Left renal cortex interstitium (tissue), 4 donors: Measurements from ENCODE around the gene STX19. TPM values are rescaled to one million over a fixed set of nuclear protein-coding genes. Genes with fewer than 3 reads are reported as not detected.

ENCODE experiments used
- DNase-seq, 4 donors: peaks; one replicate each; pipeline ENCODE4 v3.0.0-alpha.2; 2013; ENCODE audit warnings: low read depth in 4 of 4, low spot score in 2 of 4, missing footprints in 1 of 4
- polyA plus RNA-seq, 4 donors: library from polyadenylated mRNA; unstranded; fragments of 120-200 nt; gene quantifications; one replicate each; pipeline ENCODE4 v1.2.1, GENCODE V29; 2013; ENCODE audit not compliant: insufficient read length in 4 of 4

Gene STX19
- polyA plus RNA-seq, 4 donors, result 0.26 to 0.38 (median 0.35) TPM

DNA sequence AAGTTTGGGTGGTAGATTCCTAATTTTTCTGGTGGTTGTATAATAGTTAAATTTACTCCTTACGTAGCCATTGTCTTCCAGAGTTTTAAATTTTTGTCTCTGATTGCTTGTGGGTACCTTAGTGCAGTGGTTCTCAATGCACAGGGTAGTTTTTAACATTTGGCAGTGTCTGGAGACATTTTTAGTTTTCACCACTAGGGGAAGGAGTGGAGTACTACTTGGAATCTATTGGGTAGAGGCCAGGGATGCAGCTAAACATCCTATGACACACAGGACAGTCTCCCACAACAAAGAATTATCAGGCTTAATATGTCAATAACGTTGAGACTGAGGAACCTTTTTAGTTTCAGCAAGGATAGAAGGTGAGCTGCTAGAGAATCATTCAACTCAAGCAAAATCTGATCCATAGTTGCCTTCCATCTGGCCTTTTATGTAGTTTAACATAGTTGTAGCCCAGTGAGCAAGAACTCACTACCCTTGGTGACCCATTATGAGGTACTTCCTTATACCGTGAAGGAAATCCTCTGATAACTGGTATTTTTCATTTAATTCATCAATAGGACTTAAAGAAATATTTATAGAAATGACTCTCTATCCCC lies 8.6 kb upstream of the STX19 start:
- DNase-seq, result no peak

DNA sequence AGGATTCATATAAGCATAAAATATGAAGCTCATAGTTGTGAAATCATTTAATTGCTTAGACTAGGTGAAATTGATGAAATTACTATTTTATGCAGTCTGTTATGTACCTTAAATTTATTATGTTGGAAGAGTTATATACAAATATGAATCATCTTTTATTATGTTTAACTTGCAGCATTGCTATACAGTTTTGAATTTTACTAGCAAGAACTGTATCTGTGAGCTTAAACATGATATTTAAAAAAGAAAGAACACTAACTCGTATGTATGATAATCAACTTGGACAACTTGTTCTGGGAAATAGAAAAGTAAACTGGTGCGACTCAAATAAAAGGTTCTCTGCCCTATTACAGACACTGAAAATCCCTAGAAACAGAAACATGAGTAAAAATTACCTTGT lies 1.8 kb downstream of the STX19 start:
- DNase-seq, result no peak

DNA sequence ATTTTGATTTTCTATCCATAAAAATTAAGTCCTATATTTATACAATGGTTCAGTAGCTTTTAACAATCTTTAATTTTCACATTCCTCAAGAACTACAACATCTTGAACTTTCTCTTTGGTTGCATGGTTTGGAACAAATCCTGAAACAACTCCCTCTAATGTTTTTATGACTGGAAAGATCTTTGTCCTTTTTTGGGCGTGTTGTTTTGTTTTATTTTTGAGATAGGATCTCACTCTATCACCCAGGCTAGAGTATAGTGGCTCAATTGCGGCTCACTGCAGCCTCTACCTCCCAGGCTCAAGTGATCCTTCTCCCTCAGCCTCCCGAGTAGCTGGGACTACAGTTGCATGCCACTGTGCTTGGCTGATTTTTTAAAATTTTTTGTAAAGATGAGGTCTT lies 4.0 kb downstream of the STX19 start:
- no peak for DNase-seq

- no peak for DNase-seq
Observed at GRCh38 chr3:94020293-94020692, 8.1 kb downstream of the STX19 start.

GRCh38 chr3:94019659-94020058 lies 8.7 kb downstream of the STX19 start:
- DNase-seq, result no peak

DNA sequence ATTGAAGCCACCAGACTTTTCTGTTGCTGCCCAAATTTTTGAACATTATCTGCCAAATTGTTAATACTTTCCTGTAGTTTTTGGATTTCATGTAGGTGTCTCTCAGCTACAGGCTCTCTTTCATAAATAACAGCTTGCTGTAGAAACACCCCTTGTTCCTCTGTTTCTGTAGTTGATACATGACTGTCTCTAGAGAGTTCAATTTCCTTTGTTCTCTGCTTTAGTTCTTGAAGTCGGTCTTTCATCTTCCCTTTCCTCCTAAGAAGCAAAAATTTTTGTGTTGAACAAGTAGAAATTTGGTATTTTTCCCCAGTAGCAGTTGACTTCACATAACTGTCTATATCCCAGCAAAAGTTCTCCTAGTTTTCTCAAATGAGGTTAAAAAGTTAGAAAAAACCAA lies 13.4 kb downstream of the STX19 start:
- DNase-seq, result no peak

GRCh38 chr3:94012185-94012584 lies 16.2 kb downstream of the STX19 start:
- DNase-seq, result no peak

DNA sequence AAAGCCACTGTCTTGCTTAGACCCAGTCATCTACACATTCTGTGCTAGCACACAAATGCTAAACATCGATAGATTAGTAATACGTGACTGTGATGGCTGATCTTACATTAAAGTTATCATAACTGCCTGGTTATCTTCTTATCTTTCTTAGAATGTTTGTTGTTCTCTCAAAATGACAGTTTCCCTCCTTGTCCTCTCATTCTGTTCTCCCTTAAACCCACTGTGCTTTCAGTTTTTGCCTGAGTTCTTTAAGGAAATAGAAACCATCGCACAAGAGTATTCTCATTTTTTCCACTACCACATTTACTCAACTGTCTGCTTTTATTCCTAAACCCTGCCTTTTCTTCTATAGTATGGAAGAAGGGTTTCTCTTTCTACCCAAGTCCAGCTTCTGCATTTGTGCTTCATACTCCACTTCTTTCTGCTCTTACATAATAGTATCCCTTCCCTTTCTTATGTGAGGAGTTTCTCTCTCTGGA lies 17.1 kb downstream of the STX19 start:
- DNase-seq, result no peak

DNA sequence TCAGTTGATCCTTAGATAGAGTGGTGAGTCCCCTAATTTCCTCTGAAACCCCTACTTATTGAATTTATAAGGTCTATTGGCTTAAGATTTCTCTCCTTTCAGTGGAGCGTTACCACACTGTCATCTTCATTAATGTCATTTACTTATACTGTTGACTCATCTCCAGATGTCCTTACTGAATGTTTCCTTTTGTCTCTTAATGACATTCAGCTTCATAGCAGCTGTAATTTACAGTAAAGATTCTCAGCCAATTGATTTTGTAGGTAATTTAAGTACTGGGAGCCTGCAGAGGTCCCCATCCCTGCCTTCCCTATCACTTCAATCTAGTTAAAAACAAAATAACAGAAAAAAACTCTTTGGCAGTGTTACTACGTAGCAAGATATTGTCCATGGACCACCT lies 18.8 kb downstream of the STX19 start:
- DNase-seq, result no peak

- no peak for DNase-seq
Observed at GRCh38 chr3:94008253-94008652, 20.1 kb downstream of the STX19 start.

DNA sequence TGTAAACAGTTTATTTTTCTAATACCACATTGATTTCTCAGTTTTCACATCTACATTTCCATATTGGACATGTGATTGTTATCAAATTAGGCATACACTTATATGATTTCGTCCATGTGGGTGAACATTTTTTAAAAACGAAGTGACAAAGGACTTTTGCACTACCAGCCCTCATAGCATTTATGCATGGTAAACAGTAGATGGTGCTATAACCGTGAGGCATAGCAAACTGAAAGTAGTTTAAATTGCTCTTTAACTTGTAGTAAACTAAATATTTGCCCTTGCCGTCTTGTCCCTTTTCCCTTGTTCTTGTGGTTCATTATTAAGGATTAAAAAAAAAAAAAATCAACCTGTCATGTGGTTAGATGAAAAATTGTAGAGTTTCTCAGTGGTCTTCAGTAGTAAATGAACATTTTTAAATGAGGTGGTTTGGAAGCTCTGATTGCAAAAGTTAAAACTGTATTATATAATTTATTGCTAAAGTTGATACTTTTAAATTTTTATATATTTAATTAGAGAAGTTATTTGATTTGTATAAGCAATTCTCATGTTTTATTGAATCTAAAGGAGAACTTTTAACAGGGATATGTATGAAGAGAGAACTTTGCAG lies 24.0 kb downstream of the STX19 start:
- DNase-seq, result no peak

DNA sequence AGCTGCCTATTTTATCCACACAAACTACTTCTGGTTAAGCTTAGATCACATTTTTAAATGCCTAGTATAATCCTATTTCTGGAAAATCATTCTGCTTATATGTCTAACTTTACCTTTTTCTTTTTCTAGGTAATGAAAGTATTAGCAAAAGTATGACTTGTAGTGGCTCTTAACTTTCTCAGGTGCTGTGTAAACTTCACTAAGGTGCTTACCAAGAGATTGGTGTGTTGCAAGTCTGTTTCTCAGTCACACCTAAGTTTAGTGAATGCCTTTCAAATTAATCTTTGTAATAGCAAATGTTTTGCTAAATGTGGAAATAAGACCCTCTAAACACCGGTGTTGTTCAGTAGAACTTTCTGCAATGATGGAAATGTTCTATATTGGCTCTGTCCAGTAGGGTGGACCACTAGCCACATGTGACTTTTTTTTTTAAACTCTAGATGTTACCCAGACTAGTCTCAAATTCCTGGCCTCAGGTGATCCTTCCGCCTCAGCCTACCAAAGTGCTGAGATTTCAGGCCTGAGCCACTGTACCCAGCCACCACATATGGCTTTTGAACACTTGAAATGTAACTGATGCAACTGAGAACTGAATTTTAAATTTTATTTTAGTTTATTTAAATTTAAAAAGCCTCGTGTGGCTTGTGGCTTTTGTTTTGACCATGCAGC lies 26.4 kb downstream of the STX19 start:
- no peak for DNase-seq

DNA sequence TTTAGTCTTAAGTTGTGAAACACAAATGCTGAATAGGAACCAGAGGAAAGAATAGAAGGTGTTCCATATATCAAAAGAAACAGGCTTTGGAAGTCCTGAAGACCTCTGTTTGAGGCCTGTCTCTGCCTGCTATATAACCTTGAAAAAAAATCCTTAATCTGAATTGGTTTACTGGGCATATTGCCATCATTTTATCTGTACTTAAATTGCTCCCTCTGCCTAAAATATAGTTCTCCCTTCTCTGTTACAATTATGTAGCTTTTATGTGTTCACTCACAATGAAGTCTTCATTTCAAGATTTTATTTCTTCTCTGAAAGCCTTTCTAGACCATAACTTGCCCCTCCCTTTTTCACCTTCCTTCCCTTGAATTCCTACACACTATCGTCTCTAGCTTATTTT lies 27.2 kb downstream of the STX19 start:
- no peak for DNase-seq

DNA sequence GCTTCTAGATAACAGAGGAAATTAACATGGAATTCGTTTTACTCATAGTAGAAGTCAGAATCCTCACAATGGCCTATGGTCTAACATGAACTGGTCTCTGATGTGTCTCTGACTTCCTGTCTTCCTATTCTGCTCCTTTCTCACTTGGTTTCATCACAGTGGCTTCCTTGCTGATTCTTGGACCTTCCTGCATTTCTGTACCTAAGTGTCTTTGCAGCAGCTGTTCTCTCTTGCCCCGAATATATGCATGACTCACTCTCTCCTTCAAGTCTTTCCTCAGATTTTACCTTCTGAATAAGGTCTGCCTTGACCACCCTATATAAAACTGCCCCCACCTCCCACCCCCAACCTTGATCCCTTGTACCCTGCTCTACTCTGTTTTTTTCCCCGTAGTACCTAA lies 34.3 kb downstream of the STX19 start:
- no peak for DNase-seq

GRCh38 chr3:93992207-93992606 lies 36.2 kb downstream of the STX19 start:
- DNase-seq, result no peak

- DNase-seq, result no peak
Observed at GRCh38 chr3:93991631-93992030, 36.8 kb downstream of the STX19 start.

DNA sequence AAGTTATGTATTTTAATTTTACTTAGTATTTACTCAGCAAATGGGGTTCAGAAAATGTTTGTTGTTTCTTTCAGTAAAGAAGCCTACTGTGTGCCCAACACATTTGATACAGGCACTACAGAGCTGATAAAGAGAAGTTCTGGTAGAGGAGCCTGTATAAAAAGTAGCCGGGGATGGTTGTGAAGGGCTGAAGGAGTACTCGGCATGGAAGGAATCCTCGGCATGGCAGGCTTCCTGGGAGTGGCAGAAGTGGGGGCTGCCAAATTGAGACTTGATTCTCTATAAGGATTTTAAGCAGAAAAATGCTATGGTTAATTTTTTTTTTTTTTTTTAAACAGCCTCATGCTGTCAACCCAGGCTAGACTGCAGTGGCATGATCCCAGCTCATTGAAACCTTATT lies 39.2 kb downstream of the STX19 start:
- DNase-seq, result no peak

DNA sequence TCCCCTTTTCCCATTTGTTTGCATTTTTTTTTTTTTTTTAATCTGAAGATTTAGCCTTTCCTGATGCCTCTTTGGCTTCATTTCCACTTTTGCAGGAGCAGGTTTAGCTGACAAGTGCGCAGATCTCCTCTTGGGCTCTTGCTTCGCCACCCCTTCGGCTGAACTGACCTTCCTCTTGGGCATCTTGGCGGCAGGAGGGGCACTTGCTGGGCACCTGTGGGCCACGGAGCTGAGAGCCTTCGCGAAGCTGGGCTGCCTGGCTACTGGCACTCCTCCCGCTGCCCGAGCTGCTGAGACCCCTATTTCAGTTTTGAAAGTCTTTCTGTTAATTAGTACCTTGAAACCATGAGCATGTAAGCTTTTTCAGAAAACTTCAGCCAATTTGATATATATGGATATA lies 39.6 kb downstream of the STX19 start:
- no peak for DNase-seq

GRCh38 chr3:93988283-93988682 lies 40.1 kb downstream of the STX19 start:
- DNase-seq, result no peak

DNA sequence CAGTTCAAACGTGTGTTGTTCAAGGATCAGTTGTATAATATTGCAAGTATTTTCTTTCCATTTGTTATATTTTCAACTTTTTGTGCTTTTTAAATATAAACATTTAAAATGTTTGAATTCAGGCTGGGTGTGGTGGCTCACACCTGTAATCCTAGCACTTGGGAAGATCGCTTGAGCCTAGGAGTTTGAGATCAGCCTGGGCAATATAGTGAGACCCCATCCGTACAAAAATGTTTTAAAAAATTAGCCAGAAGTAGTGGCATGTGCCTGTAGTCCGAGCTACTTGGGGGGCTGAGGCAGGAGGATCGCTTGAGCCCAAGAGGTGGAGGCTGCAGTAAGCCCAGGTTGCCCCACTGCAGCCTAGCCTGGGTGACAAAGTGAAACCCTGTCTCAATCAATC lies 43.8 kb downstream of the STX19 start:
- no peak for DNase-seq

GRCh38 chr3:93983408-93983807 lies 45.0 kb downstream of the STX19 start:
- no peak for DNase-seq

DNA sequence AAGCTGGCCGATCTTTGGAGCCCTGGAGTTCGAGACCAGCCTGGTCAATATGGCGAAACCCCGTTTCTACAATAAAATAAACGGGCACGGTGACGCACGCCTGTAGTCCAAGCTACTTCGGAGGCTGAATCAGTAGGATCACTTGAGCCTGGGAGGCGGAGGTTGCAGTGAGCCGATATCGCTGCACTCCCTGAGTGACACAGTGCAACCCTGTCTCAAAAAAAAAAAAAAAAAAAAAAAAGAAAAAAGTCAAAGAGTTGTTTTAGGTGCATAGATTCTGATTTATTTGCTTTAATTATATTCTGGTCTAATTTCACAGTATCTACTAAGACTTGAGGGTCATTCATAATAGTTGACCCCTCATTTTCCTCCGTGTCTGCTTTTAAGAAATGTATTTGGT lies 46.7 kb downstream of the STX19 start:
- no peak for DNase-seq
